IPS-NIHi7 (cell line): ENCODE data around the gene SMYD3.
A peak's percentile ranks its signal among the peaks of the same experiment; 100 is the strongest.
"Not testable (repeated sequence)": the region's sequence is repeated elsewhere in the genome, so short reads cannot be mapped to it uniquely, and the experiment has no call there.

Source experiments
- DNase-seq: peaks from one replicate; pipeline ENCODE4 v3.0.0; 2012; ENCODE audit warnings: mixed read lengths; ENCODE audit errors: extremely low spot score

SMYD3 gene

GRCh38 chr1:245730801-245731200 lies 776.3 kb downstream of the SMYD3 start:
- DNase-seq, result no peak

GRCh38 chr1:245728035-245728434 lies 779.0 kb downstream of the SMYD3 start:
- DNase-seq, result not testable (repeated sequence)

GRCh38 chr1:245721488-245721887 lies 785.6 kb downstream of the SMYD3 start:
- no peak for DNase-seq

- no peak for DNase-seq
Observed at GRCh38 chr1:245718951-245719350, 788.1 kb downstream of the SMYD3 start.

DNA sequence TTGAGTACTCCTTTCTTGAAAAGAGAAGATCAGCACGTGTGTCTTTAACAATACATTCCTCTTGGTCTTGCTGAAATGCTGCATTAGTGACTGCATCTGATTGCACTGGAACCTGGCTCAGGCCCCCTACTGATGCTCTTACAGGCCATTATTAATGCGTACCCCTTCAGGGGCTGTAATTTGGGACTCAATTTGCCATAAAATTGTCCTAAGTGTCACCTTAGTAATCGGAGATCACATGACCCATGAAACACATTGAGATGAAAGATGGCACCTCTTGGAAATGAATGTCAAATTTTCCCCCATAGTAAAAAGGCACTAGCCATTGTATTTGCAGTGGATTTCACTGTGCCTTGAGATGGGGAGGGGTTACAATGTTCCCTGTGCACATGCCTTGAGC lies 789.0 kb downstream of the SMYD3 start:
- no peak for DNase-seq

- DNase-seq, result no peak
Observed at GRCh38 chr1:245717611-245718010, 789.5 kb downstream of the SMYD3 start.

DNA sequence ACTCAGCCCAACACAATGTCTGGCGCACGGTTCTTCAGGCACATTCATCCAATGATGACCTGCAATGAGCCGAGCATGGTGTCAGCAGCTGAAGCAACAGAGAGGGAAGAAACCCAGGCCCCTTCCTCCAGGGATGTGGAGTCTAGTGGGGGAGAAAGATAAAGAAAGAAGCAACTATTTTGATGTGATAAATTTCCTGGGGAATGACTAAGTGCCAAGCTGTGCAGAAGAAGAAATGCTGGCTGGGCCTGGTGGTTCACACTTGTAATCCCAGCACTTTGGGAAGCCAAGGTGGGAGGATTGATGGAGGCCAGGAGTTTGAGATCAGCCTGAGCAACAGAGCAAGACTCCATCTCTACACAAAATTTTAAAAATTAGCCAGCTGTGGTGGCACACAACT lies 790.5 kb downstream of the SMYD3 start:
- DNase-seq, result peak; percentile 3

DNA sequence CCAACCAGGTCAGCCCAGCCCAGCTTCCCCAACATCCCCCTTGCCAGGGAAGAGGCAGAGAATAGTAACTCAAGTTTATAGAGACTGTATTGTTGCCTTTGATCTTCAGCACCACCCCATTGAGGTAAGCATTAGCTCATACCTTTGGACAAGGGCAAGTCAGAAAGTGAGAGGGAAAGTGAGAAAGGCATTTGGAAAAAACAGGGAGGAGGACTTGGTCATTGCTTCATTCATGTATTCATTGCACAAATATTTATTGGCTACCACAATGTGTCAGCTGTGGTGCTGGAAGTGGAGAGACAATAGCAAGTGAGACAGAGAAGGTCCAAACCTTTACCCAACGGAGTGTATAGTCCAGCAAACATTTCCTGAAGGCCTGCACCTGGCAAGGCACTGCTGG lies 791.1 kb downstream of the SMYD3 start:
- DNase-seq, result peak; percentile 4

- no peak for DNase-seq
Observed at GRCh38 chr1:245715291-245715701, 791.8 kb downstream of the SMYD3 start.

DNA sequence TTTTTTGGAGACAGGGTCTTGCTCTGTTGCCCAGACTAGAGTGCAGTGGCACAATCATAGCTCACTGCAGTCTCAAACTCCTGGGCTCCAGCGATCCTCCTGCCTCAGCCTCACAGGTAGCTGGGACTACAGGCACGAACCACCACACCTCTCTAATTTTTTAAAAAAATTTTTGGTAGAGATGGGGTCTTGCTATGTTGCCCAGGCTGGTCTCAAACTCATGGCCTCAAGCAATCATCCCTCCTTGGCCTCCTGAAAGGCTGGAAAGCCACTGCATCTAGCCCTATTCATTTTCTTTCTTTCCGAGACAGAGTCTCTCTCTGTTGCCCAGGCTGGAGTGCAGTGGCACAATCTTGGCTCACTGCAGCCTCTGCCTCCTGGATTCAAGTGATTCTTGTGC lies 793.1 kb downstream of the SMYD3 start:
- not testable (repeated sequence) for DNase-seq

GRCh38 chr1:245710961-245711903 lies 795.8 kb downstream of the SMYD3 start:
- DNase-seq, result peak; percentile 74

DNA sequence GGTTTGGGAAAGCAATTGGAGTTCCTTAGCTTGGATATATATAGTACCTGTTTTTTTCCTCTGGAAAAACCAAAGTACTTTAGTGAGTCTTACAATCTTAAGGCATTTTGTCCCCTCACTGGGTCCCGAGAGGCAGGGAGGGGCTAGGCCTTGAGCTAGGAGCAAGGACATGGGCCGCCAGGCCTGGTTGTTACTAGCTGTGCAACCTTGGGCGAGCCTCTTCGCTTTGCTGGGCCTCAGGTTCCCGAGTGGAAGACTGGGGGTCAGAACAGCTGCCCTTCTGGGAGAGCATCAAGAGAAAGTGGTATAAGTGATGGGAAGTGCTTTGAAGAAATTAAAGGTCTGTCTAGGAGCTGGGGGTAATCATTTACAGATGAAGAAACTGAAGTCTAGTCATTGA lies 799.1 kb downstream of the SMYD3 start:
- no peak for DNase-seq

GRCh38 chr1:245704765-245705164 lies 802.3 kb downstream of the SMYD3 start:
- no peak for DNase-seq

DNA sequence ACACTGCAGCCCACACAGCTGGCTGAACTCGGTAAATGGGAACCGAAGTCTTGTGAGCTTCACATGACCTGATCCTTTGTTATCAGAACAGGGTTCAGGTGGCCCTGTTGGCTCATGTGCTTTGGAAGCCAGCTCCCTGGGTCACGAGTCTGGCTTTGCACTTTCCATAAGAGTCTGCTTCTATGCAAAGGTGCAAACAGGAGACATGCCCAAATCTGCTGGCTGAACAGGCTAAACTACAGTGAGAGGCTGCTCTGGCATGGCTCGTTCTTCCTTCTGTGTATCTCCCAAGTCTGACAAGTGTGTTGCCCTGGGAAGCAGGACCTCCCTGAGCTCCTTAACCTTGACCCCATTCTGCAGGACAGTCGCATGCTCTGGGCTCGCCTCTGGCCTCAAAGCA lies 802.7 kb downstream of the SMYD3 start:
- no peak for DNase-seq

GRCh38 chr1:245702346-245702745 lies 804.7 kb downstream of the SMYD3 start:
- no peak for DNase-seq

GRCh38 chr1:245701631-245702030 lies 805.4 kb downstream of the SMYD3 start:
- DNase-seq, result no peak

DNA sequence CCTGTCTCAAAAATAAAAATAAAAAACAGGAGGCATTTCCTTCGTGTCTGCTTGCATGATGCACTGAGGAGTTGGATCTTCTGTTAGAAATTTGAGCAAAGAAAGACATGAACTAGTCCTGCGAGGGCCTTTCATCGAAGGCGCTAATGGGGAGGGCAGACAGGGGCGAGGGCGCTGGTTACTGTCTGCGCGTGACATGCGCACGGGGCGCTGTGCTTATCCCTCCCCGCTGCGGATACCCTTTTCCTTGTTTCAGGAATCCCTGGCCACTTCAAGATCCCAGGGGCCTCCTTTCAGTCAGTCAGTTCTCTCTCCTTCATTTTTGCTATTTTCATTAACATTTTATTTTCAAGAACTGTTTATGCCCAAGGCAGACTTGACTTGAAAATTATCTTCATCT lies 806.4 kb downstream of the SMYD3 start:
- no peak for DNase-seq
